Measurements from ENCODE around the gene NRF1.

The NRF1 gene

DNA sequence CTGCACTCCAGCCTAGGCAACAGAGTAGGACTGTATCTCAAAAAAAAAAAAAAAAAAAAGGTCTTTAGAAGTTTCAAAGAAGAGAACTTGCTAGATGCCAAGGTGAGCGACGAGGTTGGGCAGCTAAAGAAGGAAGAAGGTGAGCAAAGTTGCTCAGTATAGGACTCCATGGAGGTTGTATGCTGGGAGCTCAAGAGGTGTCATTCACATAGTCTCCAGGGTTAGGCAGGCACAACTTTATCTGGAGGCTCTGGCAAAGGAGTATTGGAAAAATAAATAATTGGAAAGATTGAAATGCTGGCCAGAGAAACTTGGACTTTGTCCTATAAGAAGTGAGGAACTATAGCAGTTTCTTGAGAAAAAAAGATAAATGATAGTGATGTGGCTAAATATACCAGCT lies 74.5 kb downstream of the NRF1 start:
- no peak for DNase-seq

GRCh38 chr7:129688503-129689222 lies 77.1 kb downstream of the NRF1 start:
- no peak for DNase-seq

- no peak for DNase-seq
These were observed 78.6 kb downstream of the NRF1 start for GRCh38 chr7:129689995-129690581.

- no peak for DNase-seq
These were observed 79.2 kb downstream of the NRF1 start for GRCh38 chr7:129690701-129691100.

DNA sequence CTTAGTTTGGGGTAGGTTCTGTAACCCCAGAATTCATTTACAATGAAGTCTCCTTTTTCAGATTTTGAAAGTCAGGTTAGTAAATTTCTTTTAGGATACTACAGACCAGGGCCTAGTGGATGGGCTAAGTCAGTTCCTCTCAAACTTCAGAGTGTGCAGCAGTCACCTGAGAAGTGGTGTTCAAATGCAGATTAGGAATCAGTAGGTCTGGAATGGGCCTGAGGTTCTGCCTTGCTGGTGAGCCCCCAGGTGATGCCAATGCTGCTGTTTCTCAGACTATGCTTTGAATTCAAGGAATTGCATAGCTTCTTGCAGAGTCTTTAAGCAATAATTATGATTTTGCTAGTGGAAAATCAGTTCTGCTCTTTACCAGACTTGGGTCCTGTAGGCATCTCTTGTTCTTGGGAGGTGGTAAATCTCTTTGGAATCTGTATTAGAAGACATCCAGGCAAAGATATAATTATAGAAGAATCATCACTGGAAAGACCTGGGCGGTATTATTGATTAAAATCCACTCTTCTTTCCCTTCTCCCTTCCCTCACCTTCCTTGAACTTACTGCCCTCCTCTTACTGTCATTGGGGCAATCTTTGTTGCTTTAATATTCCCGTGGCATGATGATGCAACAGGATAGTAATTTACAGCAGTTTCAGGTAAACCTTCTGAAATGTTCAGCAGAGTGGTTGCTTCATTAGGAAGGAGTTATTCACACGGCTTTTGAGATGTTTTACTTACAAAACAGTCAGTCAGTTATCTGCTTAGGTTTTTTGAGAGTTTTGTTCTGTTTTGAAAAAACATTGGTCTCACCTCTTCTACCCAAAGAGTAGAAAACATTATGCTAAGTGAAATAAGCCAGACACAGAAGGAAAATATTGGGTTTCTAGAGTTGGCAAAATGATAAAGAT lies 87.2 kb downstream of the NRF1 start:
- no peak for DNase-seq

DNA sequence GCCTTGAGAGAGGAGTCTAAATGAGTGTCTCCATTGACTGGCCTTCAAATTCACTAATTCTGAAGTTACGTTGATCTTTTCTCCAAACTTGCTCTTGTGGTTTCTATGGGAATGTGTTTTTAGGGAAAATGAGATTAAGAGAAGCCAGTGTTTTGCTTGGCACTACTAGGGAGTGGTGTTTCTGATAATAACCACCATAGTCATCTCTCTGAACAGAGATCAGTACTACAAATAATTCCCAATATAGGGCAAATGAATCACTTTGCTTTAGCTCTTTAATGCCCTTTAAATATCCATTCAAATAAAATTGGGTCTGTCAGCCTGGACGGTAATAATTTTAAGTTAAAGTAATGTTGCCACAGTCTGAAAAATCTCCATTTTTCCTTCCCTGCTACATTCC lies 90.8 kb downstream of the NRF1 start:
- no peak for DNase-seq

GRCh38 chr7:129702761-129703338 lies 91.3 kb downstream of the NRF1 start:
- no peak for DNase-seq

- no peak for DNase-seq
These were observed 92.2 kb downstream of the NRF1 start for GRCh38 chr7:129703751-129704150.

- no peak for DNase-seq
These were observed 96.5 kb downstream of the NRF1 start for GRCh38 chr7:129707910-129708499.

DNA sequence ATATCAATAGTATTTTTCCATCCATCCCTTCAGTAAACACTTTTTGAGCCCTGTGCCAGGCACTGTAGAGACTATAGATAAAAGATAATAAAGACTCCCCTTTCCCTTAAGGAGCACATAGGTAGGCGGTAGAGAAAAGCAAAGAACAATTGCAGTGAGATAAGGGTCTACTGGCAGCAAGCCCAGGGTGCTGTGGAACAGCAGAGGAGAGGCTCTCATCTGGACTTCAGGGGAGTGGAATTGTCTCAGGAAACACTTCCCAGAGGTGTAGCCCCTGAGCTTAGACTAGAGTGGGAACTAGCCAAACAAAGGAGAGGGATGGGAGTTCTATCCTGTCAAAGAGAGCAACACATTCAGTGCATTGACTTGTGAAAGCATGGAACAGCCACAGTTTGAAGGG lies 102.0 kb downstream of the NRF1 start:
- DNase-seq = no peak

- no peak for DNase-seq
These were observed 103.1 kb downstream of the NRF1 start for GRCh38 chr7:129714514-129715063.

DNA sequence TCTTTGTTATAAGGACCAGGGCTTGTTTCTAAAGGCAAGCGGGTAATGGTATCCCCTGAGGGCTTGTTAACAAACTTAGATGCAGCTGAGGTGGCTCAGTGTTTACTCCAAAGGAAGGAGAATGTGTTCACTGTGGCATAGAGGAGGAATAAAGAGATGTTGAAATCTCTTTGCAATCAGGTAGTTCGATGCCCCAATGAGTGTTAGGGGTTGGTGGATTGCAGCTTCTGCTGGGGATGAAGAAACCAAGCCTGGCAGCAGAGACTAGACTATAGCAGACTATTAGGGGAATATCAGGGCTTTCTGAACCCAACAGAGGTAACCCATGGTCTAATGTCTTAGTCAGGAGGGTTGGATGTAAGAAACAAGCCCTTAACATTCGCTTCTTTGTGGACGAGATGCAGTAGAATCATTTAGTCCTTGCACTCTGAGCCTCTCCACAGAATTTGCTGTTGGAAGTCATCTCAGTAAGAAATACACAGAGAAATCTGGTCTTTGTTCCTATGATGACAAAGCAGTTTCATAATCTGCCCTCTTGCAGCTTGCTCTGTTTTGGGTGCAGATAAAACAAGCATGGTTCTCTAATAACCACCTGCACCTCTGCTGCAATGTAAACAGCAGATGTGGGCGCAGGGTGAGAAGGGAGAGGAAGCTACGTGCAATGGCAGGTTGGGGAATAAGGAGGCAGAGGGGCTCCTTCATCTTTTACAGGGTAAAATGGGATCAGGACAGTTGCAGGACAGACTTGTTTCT lies 108.6 kb downstream of the NRF1 start:
- DNase-seq = no peak

- DNase-seq = no peak
These were observed 109.5 kb downstream of the NRF1 start for GRCh38 chr7:129721068-129721467.

DNA sequence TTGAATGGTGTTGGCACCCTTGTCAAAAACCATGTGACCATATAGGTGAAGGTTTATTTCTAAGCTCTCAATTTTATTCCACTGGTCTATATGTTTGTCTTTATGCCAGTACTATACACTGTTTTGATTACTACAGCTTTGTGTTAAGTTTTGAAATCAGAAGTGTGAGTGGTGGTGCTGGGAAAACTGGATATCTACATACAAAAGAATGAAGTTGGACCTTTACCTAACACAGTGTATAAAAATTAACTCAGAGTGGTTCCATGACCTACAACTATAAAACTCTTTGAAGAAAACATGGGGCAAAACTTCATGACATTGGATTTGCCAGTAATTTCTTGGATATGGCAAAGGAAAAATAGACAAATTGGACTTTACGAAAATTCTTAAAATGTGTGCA lies 112.2 kb downstream of the NRF1 start:
- DNase-seq = no peak

GRCh38 chr7:129724796-129725195 lies 113.3 kb downstream of the NRF1 start:
- no peak for DNase-seq

DNA sequence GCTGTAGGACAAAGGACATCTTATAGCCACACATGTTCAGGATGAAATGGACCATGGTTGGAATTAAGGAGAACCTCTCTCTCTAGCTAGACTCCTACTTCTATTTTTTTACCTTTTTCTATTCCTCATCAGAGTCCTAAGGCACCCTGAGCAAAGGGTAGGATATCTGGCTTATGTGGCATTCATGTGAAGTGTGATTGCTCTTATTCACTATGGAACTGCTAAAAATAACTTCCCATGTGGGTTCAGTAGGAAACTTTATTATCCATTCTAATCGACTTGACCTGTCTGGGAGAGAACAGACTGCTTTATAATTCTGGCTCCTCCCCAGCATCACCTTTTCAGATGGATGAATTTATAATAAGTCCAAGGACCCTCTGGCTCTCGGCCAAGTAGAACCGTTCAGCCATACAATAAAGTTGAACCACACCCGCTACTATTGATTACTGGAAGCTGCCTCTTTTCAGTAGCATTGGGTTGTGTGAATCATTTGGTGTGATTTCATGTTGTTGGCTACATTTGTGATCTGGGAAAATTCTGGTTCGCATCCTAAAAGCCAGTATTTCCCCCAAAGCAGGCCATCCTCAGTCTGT lies 117.5 kb downstream of the NRF1 start:
- no peak for DNase-seq

DNA sequence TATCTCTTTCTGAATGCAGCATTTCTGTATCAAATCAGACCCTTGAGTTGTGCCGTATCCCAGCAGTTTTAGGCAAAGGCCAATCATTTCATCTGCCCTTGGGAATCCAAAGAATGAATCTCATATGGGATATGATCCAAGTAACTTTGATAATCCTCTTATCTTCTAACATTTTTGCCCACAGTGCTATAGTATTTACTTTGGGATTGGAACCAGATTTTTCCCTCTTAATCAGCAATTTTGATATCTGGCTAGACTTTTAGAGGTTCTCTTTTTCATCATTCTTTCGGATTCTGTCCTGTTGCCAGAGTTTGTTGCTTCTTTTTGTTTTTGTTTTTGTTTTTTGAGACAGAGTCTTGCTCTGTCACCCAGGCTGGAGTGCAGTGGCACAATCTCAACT lies 118.0 kb downstream of the NRF1 start:
- no peak for DNase-seq

GRCh38 chr7:129730159-129730558 lies 118.6 kb downstream of the NRF1 start:
- DNase-seq = no peak

GRCh38 chr7:129734400-129734799 lies 122.9 kb downstream of the NRF1 start:
- DNase-seq = no peak

DNA sequence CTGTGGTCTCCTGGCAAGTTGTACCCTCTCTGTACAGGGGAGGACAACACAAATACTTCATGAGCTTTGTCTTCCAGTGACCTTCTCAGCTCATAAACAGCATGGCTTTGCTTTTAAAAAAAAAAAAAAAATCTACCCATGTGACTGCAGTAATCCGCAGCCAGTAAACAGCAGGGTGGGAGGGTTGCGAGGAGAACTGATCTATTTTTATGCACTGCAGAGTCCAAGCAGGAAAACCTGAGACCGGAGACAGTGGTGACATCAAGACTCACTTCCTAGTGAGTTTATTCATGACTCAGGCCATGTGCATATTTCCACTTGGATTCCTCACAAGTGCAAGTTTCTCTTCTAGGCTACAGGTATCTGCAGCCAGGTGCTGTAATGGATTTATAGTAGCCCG lies 127.9 kb downstream of the NRF1 start:
- no peak for DNase-seq

DNA sequence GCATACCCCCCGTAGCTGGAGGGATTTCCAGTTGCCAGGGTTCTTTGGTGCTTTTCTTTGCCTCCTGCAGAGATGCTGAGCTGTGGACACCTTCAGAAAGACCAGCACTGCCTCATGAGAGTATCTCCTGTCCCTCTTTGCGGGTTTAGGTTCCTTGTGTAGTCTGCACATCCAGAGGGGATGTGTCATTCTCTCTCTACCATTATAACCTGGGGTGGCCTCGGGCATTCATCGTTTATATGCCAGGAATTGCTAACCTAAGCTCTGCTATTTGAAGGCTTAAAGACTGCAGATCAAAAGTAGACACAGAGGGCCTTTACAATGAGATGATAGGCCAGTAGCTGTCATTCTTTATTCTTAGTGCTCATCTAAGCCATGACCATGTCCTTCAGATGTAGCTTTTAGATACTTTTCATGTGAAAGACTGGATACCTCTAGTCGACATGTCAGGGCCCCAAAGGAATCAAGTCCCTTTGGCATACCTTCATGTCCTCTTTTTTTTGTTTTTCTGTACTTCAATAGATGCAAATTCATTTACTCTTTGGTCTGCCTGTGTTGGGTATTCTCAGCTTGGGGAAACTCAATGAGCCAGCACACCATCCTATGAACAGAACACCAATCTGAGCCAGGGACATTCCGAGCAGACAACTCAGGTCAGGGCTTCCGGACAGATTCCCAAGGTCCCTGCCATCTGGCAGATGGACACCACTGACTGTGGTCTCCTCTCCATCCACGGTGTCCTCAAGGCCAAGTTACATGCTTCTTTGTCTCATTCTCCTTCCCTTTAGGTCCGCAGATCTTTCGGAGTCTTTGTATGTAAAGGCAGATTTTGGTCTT lies 129.3 kb downstream of the NRF1 start:
- DNase-seq = no peak

Data from effector CD8-positive, alpha-beta T cell (primary cell).